KMS-11 (cell line): ENCODE results near the gene HS6ST2.

ENCODE experiments used
- H2AFZ ChIP-seq: fragments of 200-600 bp; sonication (generic); 2 replicates; pipeline ENCODE4 v1.6.1; 2016; ENCODE audit warnings: antibody characterized with exemption, mixed run types, low read depth
- H3K27ac ChIP-seq: fragments of 200-600 bp; sonication (generic); 2 replicates; pipeline ENCODE4 v1.6.1; 2016; ENCODE audit warnings: mild to moderate bottlenecking, mixed run types
- H3K27me3 ChIP-seq: fragments of 200-600 bp; sonication (generic); 2 replicates; pipeline ENCODE4 v1.6.1; 2017; ENCODE audit warnings: mild to moderate bottlenecking, low read depth, mixed run types, moderate library complexity; ENCODE audit not compliant: insufficient read depth
- H3K36me3 ChIP-seq: fragments of 200-600 bp; sonication (generic); 2 replicates; pipeline ENCODE4 v1.6.1; 2017; ENCODE audit warnings: mild to moderate bottlenecking, mixed run types; ENCODE audit not compliant: insufficient read depth
- H3K4me1 ChIP-seq: fragments of 200-600 bp; sonication (generic); 2 replicates; pipeline ENCODE4 v1.6.1; 2016; ENCODE audit warnings: mild to moderate bottlenecking, low read depth, mixed run types; ENCODE audit not compliant: poor library complexity, severe bottlenecking
- H3K4me2 ChIP-seq: fragments of 200-600 bp; sonication (generic); 2 replicates; pipeline ENCODE4 v1.7.0; 2016; ENCODE audit warnings: mild to moderate bottlenecking, mixed run types
- H3K4me3 ChIP-seq: fragments of 200-600 bp; sonication (generic); IDR thresholded peaks from 2 replicates; pipeline ENCODE4 v1.6.1; 2017; ENCODE audit warnings: low read depth, low read length, mixed read lengths; ENCODE audit not compliant: insufficient read depth
- H3K79me2 ChIP-seq: fragments of 200-600 bp; sonication (generic); 2 replicates; pipeline ENCODE4 v1.6.1; 2016; ENCODE audit warnings: low read depth, mixed run types; ENCODE audit not compliant: insufficient read depth
- H3K9ac ChIP-seq: fragments of 200-600 bp; sonication (generic); 2 replicates; pipeline ENCODE4 v1.6.1; 2016; ENCODE audit warnings: mild to moderate bottlenecking, mixed run types
- H4K20me1 ChIP-seq: fragments of 200-600 bp; sonication (generic); 2 replicates; pipeline ENCODE4 v1.6.1; 2016; ENCODE audit warnings: mild to moderate bottlenecking, mixed run types; ENCODE audit not compliant: insufficient read depth
- CTCF ChIP-seq: fragments of 200-600 bp; sonication (generic); conservative IDR thresholded peaks from 2 replicates; pipeline ENCODE4 v1.6.1; 2017; ENCODE audit warnings: low read depth, mild to moderate bottlenecking, antibody characterized with exemption, low read length, moderate library complexity, mixed read lengths

The HS6ST2 gene

GRCh38 chrX:132738951-132739350 is 219.5 kb downstream of the HS6ST2 start:
- no peaks in the 10 kb centered on the region for H3K4me1 ChIP-seq
- no peak overlapping the region for H3K4me3 ChIP-seq
- no peaks in the 10 kb centered on the region for H4K20me1 ChIP-seq
- H3K4me2 ChIP-seq: no peak overlapping the region
- H3K79me2 ChIP-seq: no peaks in the 10 kb centered on the region
- H3K27me3 ChIP-seq: no peaks in the 10 kb centered on the region
- no peak overlapping the region for H3K9ac ChIP-seq
- no peaks in the 10 kb centered on the region for H3K36me3 ChIP-seq
- TF ChIP-seq CTCF: no peak
- no peak overlapping the region for H2AFZ ChIP-seq
- no peak overlapping the region for H3K27ac ChIP-seq

- Histone ChIP-seq H4K20me1 (no peaks in the 10 kb centered on the region), H2AFZ (no peak overlapping the region), H3K27me3 (no peaks in the 10 kb centered on the region), H3K27ac (no peak overlapping the region), H3K36me3 (no peaks in the 10 kb centered on the region), H3K9ac (no peak overlapping the region), H3K79me2 (no peaks in the 10 kb centered on the region), H3K4me1 (no peaks in the 10 kb centered on the region), H3K4me2 (no peak overlapping the region), H3K4me3 (no peak overlapping the region)
- no peak for TF ChIP-seq CTCF
Measured at GRCh38 chrX:132737743-132738142, 220.7 kb downstream of the HS6ST2 start.

GRCh38 chrX:132732236-132732635 is 226.2 kb downstream of the HS6ST2 start:
- no peak for TF ChIP-seq CTCF
- H3K27me3 ChIP-seq: no peaks in the 10 kb centered on the region
- no peaks in the 10 kb centered on the region for H3K4me1 ChIP-seq
- no peak overlapping the region for H3K4me2 ChIP-seq
- no peak overlapping the region for H3K27ac ChIP-seq
- H3K9ac ChIP-seq: no peak overlapping the region
- no peak overlapping the region for H3K4me3 ChIP-seq
- no peaks in the 10 kb centered on the region for H4K20me1 ChIP-seq
- no peaks in the 10 kb centered on the region for H3K79me2 ChIP-seq
- no peaks in the 10 kb centered on the region for H3K36me3 ChIP-seq
- H2AFZ ChIP-seq: no peak overlapping the region

- no peaks in the 10 kb centered on the region for H3K79me2 ChIP-seq
- H2AFZ ChIP-seq: no peak overlapping the region
- TF ChIP-seq CTCF: no peak
- no peaks in the 10 kb centered on the region for H3K4me1 ChIP-seq
- H3K27ac ChIP-seq: no peak overlapping the region
- H3K4me2 ChIP-seq: no peak overlapping the region
- H3K36me3 ChIP-seq: no peaks in the 10 kb centered on the region
- no peak overlapping the region for H3K4me3 ChIP-seq
- H3K9ac ChIP-seq: no peak overlapping the region
- no peaks in the 10 kb centered on the region for H4K20me1 ChIP-seq
- H3K27me3 ChIP-seq: no peaks in the 10 kb centered on the region
Measured at GRCh38 chrX:132730726-132731125, 227.7 kb downstream of the HS6ST2 start.
